HepG2 (cell line): Measurements from ENCODE around the gene B4GALT1. TPM values are rescaled to one million over a fixed set of nuclear protein-coding genes. Genes with fewer than 3 reads are reported as not detected.
A peak's percentile ranks its signal among the peaks of the same experiment; 100 is the strongest.

Source experiments
- ASH2L ChIP-seq: fragments of 300-600, 200-600 bp; sonication (generic); IDR thresholded peaks from 2 replicates; pipeline ENCODE4 v1.7.0; 2017; ENCODE audit warnings: low read depth, mild to moderate bottlenecking, moderate library complexity, mixed read lengths, low read length; ENCODE audit not compliant: insufficient read length
- ATF3 ChIP-seq: sonication (generic); formaldehyde crosslinking; IDR thresholded peaks from 2 replicates; pipeline ENCODE4 v1.4.0; 2020; ENCODE audit warnings: missing genetic modification reagents
- BCL6 ChIP-seq: IDR thresholded peaks from 2 replicates; pipeline ENCODE4 v1.6.1; 2016; ENCODE audit warnings: missing genetic modification reagents, missing compliant biosample characterization
- DNMT1 ChIP-seq: sonication (generic); formaldehyde crosslinking; IDR thresholded peaks from 2 replicates; pipeline ENCODE4 v1.5.1; 2020; ENCODE audit warnings: mild to moderate bottlenecking, missing genetic modification reagents
- FOXK1 ChIP-seq: sonication (generic); formaldehyde crosslinking; IDR thresholded peaks from 2 replicates; pipeline ENCODE4 v1.4.0; 2020; ENCODE audit warnings: low read depth, missing genetic modification reagents, borderline replicate concordance
- FOXO1 ChIP-seq: sonication (generic); formaldehyde crosslinking; IDR thresholded peaks from 2 replicates; pipeline ENCODE4 v1.4.0; 2020; ENCODE audit warnings: missing genetic modification reagents
- HNRNPUL1 ChIP-seq: fragments of 200-400 bp; formaldehyde crosslinking; IDR thresholded peaks from 2 replicates; pipeline ENCODE4 v1.6.1; 2017; ENCODE audit warnings: low read depth, mild to moderate bottlenecking, low read length, moderate library complexity
- KLF12 ChIP-seq: sonication (generic); formaldehyde crosslinking; IDR thresholded peaks from 2 replicates; pipeline ENCODE4 v1.4.0; 2020; ENCODE audit warnings: missing genetic modification reagents, borderline replicate concordance
- MAZ ChIP-seq, 2 experiments: sonication (generic) in 1 of 2; formaldehyde crosslinking in 1 of 2; IDR thresholded peaks; 2 replicates each; pipeline versions ENCODE4 v1.5.0 to v1.6.1; 2012 to 2020; ENCODE audit warnings: low read depth in 2 of 2, mild to moderate bottlenecking in 2 of 2, borderline replicate concordance in 1 of 2, improper control_type of control experiment in 1 of 2, low read length in 1 of 2, missing genetic modification reagents in 1 of 2, moderate library complexity in 1 of 2
- SALL1 ChIP-seq: sonication (generic); formaldehyde crosslinking; IDR thresholded peaks from 2 replicates; pipeline ENCODE4 v1.8.0; 2022; ENCODE audit warnings: mild to moderate bottlenecking, missing genetic modification reagents
- SP4 ChIP-seq: sonication (generic); formaldehyde crosslinking; IDR thresholded peaks from 2 replicates; pipeline ENCODE4 v1.8.1; 2023; ENCODE audit warnings: mild to moderate bottlenecking, missing genetic modification reagents
- TSC22D2 ChIP-seq: sonication (generic); formaldehyde crosslinking; IDR thresholded peaks from 2 replicates; pipeline ENCODE4 v1.5.1; 2020; ENCODE audit warnings: missing genetic modification reagents, mild to moderate bottlenecking, borderline replicate concordance
- ZBTB2 ChIP-seq: sonication (generic); formaldehyde crosslinking; IDR thresholded peaks from 2 replicates; pipeline ENCODE4 v1.8.0; 2022; ENCODE audit warnings: low read depth, missing genetic modification reagents
- ZBTB20 ChIP-seq: sonication (generic); formaldehyde crosslinking; IDR thresholded peaks from 2 replicates; pipeline ENCODE4 v1.8.1; 2023; ENCODE audit warnings: missing genetic modification reagents, low read depth, mild to moderate bottlenecking, borderline replicate concordance
- ZNF12 ChIP-seq: sonication (generic); formaldehyde crosslinking; IDR thresholded peaks from 2 replicates; pipeline ENCODE4 v1.5.0; 2020; ENCODE audit warnings: missing genetic modification reagents
- ZNF20 ChIP-seq: sonication (generic); formaldehyde crosslinking; IDR thresholded peaks from 2 replicates; pipeline ENCODE4 v1.4.0; 2020; ENCODE audit warnings: mild to moderate bottlenecking, moderate library complexity, missing genetic modification reagents
- ZNF343 ChIP-seq: sonication (generic); formaldehyde crosslinking; IDR thresholded peaks from 2 replicates; pipeline ENCODE4 v1.4.0; 2020; ENCODE audit warnings: mild to moderate bottlenecking, missing genetic modification reagents
- ZNF350 ChIP-seq: sonication (generic); formaldehyde crosslinking; IDR thresholded peaks from 2 replicates; pipeline ENCODE4 v1.4.0; 2020; ENCODE audit warnings: mild to moderate bottlenecking, low read depth, missing genetic modification reagents, borderline replicate concordance
- ZNF891 ChIP-seq: sonication (generic); formaldehyde crosslinking; IDR thresholded peaks from 2 replicates; pipeline ENCODE4 v1.5.0; 2020; ENCODE audit warnings: mild to moderate bottlenecking, missing genetic modification reagents
- polyA plus RNA-seq, 8 experiments: library from polyadenylated mRNA; depleted of rRNA in 3 of 8; stranded (reverse) in 7 of 8; unstranded in 1 of 8; fragments of >200 nt; fragmentation: Illumina TruSeq in 4 of 8; extraction: Trizol in 4 of 8; gene quantifications; 2 replicates each; pipeline versions ENCODE4 v1.2.1 to v1.2.3, GENCODE V29; 2011 to 2016; ENCODE audit warnings: low read depth in 4 of 8, missing spikeins in 1 of 8, mixed read lengths in 1 of 8; ENCODE audit not compliant: insufficient read depth in 1 of 8
- total RNA-seq, 5 experiments: library from RNA; depleted of rRNA; stranded (reverse); fragments of >200 nt; fragmentation: Illumina TruSeq; extraction: Trizol; gene quantifications; 2 replicates each; pipeline ENCODE4 v1.2.3, GENCODE V29; 2016; ENCODE audit warnings: low read depth in 1 of 5
- TF ChIP-seq, protein P1 (sequence below): sonication (generic); formaldehyde crosslinking; IDR thresholded peaks from 2 replicates; pipeline ENCODE4 v1.5.0; 2020; ENCODE audit warnings: mild to moderate bottlenecking, missing genetic modification reagents

Gene B4GALT1
- total and polyA plus RNA-seq, 2 of the 13 experiments (the other 11 are each of a cell fraction or from before 2014, with no cell fraction given), result 15.7 to 33.5 TPM

DNA sequence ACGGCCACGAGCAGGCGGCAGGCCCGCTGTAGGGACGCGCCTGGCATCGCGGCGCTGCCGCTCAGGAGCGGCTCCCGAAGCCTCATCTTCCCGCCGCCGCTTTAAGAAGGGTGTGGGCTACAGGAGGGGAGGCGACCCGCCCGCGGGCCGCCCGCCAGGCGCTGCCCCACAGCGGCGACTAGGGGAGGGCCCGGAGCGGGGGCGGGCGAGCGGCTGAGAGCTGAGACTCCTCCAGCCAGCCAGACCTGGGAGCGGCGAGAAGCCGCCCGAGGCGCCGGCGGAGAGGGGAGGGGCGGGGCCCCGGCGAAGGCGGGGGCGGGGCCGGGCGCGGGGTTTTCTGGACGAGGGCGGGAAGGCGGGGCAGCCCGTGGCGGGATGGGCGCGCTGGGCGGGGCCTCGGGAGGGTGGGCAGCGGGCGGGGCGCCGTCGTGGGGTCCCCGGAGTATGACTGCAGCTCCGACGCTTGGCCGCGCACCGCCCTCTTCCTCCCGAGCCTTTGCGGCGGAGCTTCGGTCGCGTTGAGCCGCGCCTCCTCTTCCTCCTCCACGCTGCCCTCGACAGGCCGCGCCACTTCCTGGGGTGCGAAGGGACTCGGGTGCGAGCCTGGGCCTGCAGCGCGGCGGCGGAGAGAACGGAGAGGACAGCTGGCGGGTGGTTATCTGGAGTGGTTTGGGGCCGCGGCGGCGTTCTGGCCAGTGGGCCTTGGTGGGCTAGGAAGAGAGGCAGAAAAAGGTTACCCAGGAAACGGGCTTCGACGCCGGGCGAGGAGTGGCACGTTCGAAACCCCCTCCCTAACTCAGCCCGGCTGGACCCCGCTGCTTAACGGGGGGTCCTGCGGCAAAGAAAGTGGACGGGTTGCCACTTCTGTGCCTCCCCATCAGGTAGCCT is at the start of gene B4GALT1 (continued):
- TF ChIP-seq DNMT1, result 0 out of 2 replicates have a peak, but pooled peaks have one; percentile 29
- no peak for TF ChIP-seq TSC22D2
- peak; percentile 24; the same call in 1 of the 2 replicates for TF ChIP-seq BCL6
- 0 out of 2 replicates have a peak, but pooled peaks have one; percentile 11 for TF ChIP-seq FOXO1 (CRISPR knock-in tag)
- no peak; the same call in 1 of the 2 replicates for TF ChIP-seq ZNF12 (CRISPR knock-in tag)
- TF ChIP-seq SP4 (CRISPR knock-in tag), result peak; percentile 75
- no peak for TF ChIP-seq HNRNPUL1
- peak; percentile 68; the same call in 1 of the 2 replicates for TF ChIP-seq SALL1
- TF ChIP-seq ATF3 (CRISPR knock-in tag), result no peak
- no peak for TF ChIP-seq FOXK1 (CRISPR knock-in tag)
- TF ChIP-seq KLF12 (CRISPR knock-in tag), result peak; percentile 52
- TF ChIP-seq ZNF343, result peak; percentile 82; the same call in 1 of the 2 replicates
- TF ChIP-seq ZBTB2 (CRISPR knock-in tag), result 0 out of 2 replicates have a peak, but pooled peaks have one; percentile 24
- TF ChIP-seq, protein P1, sequence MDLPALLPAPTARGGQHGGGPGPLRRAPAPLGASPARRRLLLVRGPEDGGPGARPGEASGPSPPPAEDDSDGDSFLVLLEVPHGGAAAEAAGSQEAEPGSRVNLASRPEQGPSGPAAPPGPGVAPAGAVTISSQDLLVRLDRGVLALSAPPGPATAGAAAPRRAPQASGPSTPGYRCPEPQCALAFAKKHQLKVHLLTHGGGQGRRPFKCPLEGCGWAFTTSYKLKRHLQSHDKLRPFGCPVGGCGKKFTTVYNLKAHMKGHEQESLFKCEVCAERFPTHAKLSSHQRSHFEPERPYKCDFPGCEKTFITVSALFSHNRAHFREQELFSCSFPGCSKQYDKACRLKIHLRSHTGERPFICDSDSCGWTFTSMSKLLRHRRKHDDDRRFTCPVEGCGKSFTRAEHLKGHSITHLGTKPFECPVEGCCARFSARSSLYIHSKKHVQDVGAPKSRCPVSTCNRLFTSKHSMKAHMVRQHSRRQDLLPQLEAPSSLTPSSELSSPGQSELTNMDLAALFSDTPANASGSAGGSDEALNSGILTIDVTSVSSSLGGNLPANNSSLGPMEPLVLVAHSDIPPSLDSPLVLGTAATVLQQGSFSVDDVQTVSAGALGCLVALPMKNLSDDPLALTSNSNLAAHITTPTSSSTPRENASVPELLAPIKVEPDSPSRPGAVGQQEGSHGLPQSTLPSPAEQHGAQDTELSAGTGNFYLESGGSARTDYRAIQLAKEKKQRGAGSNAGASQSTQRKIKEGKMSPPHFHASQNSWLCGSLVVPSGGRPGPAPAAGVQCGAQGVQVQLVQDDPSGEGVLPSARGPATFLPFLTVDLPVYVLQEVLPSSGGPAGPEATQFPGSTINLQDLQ (CRISPR knock-in tag), result peak; percentile 84; the same call in 1 of the 2 replicates
- TF ChIP-seq ZNF20 (CRISPR knock-in tag), result no peak
- 0 out of 2 replicates have a peak, but pooled peaks have one; percentile 48 for TF ChIP-seq ZNF350 (CRISPR knock-in tag)
- TF ChIP-seq ASH2L, result peak; percentile 42
- TF ChIP-seq ZBTB20 (CRISPR knock-in tag), result peak; percentile 67; the same call in 1 of the 2 replicates
- no peak; the same call in 1 of the 2 replicates for TF ChIP-seq MAZ (IDR thresholded peaks at IDR 0.05; ENCODE audit: borderline replicate concordance, low read depth, low read length)
- peak; percentile 87 for TF ChIP-seq MAZ (CRISPR knock-in tag; IDR thresholded peaks at IDR 0.05; ENCODE audit: low read depth)
- peak; percentile 66; the same call in 1 of the 2 replicates for TF ChIP-seq ZNF891 (CRISPR knock-in tag)
